HG03039 (cell line): Measurements from ENCODE around the gene SH3BP5.
A peak's percentile ranks its signal among the peaks of the same experiment; 100 is the strongest.

ENCODE experiments used
- ATAC-seq: cut with Tn5 transposase; IDR thresholded peaks from one replicate; pipeline ENCODE4 v1.9.1; 2021; ENCODE audit warnings: mild to moderate bottlenecking, moderate library complexity; ENCODE audit not compliant: unreplicated experiment

The SH3BP5 gene

DNA sequence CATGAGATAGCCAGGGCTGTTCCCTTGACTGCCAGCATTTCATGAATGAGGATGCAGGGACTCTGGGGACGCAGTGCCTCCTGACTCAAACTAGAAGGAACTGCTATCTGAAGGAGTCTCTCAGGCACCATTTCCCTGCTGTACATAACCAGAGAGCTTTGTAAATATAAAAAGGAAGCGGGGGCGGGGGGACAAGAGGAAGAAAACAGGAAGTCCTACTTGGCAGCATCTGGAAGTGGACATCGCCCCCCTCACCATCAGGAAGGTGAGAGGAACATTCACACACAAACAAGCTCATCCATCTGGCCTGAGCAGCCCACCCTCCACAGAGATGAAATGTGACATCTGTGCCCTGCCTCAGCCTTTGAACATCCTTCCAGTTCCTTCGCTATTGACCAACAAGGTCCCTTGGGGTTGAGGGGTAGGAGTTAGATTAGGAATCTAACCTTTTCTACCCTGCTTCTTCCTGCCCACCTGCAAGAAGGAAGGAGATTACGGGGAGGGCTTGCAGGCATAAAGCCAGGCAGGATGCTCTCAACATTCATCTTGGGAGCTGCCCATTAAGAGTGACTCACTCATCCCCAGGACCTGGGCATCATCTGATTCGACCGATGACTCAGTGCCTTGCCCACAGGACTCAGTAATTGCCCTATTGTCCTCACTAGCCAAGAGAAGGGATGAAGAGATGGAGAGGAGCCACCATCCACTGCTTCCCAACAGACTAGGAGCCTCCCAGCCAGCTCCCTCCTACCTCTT is 31.9 kb downstream of the SH3BP5 start:
- no peak for ATAC-seq

DNA sequence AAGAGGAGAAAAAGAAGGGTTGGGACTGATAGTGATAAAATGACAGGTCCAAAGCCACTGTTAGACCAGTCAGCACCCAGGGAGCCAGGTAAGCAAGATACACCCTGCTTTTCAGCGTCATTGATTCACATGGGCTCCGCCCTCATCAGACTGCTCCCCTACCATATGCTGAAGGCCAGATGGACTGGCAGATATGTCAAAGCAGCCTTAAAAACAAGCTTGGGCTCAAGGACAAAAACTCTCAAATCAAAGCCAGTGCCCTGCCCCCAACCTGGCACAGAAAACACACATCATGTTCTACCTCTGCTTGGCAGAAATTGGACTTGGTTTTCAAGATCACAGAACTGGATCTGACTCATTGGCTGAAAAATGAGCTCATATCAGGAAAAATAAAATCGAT is 33.4 kb downstream of the SH3BP5 start:
- no peak for ATAC-seq

DNA sequence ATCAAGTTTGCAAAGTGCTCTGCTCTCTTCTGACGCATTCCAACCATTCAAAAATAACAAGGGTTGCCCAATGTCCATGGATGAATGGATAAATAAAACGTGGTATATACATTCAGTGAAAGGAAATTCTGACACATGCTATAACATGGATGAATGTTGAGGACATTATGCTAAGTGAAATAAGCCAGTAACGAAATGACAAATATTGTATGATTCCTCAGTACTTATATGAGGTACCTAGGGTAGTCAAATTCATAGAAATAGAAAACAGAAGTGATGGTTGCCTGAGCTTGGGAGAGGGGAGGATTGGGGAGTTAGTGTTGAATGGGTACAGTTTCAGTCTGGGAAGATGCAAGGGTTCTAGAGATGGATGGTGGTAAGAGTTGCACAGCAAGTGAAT is 33.9 kb downstream of the SH3BP5 start:
- no peak for ATAC-seq

DNA sequence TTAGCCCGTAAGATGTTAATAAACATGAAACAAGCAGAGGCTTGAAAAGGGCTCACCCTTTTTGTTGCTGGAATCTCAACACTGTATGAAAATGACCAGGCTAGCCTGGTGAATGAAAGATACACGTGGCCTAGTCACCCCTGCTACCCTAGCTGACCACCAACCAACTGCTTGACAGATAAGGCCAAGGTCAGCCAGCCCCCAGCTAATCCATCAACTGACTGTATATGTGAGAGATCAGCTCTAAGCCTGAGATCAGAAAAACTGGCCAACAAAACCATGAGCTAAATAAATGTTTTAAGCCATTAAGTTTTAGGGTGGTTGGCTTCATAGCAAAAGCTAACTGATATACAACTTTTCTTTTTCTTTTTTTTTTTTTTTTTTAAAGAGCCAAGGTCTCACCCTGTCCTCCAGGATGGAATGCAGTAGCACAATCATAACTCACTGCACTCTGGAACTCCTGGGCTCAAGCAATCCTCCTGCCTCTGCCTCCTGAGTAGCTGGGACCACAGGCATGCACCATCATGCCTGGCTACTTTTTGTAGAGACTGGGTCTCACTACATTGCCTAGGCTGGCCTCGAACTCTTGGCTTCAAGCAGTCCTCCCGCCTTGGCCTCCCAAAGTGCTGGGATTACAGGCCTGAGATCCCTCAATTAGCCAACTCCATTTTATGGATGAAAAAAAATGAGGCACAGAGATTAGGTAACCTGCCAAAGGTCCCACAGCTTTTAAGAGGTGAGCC is 34.6 kb downstream of the SH3BP5 start:
- ATAC-seq: no peak

DNA sequence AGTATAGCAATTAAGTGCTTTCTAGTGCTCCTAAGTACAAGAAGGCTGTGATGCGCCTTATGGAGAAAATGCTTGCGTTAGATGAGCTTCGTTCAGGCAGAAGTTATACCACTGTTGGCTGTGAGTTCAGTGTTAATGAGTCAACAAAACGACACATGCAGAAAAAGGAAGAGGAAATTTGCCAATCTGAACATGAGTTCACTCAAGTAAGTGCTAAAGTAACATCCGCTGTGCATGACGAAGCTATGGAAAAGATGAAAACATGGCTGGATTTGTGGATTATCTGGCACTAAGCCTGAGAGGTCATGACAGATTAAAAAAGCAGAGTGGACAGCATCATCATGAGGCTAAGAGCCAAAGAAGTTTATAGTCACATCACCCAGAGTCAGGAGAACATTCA is 36.9 kb downstream of the SH3BP5 start:
- ATAC-seq: no peak

DNA sequence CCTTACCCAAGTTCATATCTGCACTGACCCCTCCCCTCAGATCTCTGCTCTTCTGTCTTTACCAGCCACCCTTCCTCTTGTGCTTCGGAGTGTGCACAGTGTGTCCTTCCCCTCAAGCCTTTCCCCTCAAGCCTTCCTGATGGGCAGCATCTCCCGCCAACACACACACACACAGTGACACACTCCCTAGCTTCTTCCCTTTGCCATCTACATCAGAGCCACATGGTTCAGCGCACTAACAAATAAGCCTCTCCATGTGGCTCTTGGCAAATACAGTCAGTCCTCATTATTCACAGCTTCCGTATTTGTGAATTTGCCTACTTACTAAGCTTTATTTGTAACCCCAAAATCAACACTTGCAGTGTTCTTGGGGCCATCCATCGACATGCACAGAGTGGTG is 37.5 kb downstream of the SH3BP5 start:
- no peak for ATAC-seq

DNA sequence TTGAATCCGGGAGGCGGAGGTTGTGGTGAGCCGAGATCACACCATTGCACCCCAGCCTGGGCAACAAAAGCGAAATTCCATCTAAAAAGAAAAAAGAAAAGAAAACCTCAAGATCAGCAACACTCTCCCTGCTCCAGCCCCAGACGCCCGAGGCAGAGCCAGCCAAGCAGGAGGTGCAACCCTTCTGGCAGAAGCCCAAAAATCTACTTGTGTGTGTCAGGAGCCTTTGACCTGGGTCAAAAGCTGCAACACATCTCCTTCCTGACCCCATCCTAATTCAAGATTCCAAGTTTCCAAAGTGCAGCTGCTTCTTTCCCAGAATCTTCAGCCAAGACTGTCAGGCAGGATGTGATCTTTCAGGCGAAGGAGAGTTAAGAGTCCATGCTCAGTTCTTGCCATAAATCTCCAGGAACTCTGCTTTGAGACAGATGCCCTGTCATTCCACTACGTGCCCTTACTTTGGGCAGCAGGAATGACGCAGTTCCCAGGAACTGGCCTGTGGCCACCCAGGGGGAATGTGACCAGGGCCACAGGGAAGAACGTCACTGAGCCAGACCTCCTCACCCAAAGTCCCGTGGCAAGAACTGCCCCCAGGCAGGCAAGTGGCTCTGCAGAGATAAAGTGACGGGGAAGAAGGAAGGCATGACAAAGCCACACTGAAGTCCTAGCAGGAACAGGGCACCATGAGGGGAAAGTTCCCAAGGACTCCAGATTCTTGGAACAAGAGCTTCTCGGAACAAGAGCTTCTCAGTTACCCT is 39.4 kb downstream of the SH3BP5 start:
- no peak for ATAC-seq

DNA sequence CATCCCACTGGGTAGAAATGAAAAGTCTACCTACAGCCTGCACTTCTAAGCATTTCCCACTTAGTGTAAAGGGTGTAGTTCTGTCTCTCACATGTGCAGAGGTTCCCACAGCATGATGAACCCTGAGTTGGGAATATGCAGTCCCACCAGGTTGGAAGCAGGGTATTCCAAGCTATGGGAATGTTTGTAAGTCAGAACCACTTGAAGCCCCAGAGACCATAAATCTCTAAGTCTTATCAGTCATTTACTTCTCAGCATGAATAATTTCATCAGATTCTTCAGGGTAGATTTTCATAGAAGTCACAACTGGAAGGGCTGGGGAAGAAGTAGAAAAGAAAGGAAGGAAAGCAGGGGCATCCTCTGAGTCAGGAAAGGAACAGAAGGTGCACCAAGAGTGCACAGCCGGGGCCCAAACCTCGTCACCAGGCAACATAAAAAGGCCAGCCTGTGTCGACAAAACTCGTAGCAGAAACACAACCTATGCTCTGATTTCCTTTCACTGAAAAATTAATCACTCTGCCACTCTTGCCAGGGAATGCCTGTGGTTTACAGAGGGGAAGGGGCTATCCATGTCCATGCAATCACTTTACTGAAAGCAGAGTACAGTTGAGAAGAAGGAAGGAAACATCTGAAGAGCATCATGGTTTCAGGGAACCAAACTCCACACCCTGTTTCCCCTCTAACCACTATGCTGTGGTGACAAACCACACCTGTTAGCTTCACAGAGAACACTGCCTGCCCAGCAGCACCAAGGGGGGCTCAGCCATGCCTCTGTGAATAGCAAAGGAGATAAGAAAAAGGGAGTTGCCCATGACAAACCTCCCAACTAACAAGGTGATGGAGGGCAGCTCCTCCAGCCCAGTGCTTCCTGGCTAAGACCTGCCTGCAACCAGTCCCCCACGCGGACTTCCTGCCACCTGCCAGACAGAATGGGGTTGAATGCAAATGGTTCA is 40.5 kb downstream of the SH3BP5 start:
- peak; percentile 87 for ATAC-seq

DNA sequence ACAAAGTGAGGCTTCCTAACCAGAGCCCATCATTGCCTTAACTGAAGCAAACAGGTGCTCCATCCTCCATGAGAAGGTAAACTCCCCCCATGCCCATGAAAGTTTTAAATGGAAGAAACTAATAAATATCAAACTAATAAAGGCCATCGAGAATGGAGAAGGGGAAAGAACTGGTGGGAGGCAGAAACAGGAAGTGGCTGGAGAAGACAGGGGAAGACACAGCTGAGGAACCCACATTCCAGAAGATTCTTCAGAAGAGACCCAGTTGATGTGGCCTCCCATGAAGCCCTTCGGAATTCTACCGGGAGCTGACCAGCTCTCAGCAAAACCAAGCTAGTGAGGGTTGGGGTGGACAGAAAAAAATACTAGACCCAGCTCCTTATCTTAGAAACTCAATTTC is 41.6 kb downstream of the SH3BP5 start:
- ATAC-seq: no peak

DNA sequence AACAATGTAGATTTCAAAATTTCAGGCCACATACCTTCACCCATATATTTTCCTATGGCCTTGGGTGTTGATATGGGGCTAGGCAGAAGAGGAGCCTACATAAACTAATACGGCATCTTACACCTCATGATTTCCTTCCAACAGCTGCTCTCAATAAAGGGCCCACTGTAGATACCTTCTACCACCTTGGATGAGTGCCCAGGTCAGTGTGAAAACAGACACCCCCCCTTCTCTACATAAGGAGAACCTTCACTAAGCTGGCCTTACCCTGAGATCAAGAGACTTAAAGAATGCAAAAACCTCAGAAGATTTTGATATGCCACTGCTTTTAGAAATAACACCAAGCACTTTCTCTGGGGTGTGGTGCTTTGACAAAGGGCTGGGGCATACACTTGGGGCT is 42.7 kb downstream of the SH3BP5 start:
- ATAC-seq: no peak

DNA sequence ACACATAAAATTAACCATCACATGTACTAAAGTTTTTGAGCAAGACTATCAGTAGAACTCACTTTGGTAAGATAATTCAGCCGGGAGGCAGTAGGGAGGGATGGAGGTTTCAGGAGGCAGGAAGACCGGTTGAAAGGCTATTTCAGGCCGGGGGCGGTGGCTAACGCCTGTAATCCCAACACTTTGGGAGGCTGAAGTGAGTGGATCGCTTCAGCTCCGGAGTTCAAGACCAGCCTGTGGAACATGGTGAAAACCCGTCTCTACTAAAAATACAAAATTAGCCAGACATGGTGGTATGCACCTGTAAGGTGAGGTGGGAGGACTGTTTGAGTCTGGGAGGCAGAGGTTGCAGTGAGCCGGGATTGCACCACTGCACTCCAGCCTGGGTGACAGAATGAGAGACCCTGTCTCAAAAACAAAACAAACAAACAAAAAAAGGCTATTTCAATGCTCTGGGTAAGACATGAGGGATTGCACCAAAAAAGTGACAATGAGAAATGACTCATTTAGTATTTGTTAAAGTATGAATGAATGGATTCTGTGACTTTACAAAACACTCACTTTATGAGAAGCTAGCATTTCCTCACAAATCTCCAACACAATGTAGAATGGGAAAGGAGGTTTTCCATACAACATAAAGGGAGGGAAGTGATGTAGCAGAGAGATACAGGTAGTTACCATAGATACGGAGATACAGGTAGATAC is 43.9 kb downstream of the SH3BP5 start:
- ATAC-seq: no peak

DNA sequence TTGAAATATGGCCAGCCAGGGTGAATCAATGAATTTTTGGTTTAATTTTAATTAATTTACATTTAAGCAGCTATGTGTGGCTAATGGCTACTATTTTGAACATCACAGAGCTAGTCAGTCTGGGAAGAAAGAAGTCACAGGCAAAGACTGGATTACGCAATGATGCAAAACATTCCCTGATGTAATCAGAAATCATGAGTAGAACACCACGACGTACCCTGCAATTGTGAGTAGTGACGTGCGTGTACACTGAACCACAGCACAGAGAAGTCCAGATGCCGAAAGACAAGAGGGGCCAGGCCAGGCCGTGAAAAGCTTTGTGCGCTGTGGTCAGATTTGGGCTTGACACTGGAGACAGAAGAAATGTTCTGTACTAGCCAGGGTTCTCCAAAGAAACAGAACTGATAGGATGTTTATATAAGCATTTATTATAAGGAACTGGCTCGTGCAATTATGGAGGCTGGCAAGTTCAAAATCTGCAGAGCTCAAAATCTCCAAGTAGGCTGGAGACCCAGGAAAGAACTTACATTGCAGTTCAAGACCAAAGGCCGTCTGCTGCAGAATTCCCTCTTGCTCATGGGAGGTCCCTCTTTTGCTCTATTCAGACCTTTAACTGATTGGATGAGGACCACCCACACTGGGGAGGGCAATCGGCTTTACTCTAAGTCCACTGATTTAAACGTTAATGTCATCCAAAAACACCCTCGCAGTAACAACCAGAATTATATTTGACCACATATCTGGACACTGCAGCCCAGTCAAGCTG is 44.6 kb downstream of the SH3BP5 start:
- ATAC-seq: no peak

DNA sequence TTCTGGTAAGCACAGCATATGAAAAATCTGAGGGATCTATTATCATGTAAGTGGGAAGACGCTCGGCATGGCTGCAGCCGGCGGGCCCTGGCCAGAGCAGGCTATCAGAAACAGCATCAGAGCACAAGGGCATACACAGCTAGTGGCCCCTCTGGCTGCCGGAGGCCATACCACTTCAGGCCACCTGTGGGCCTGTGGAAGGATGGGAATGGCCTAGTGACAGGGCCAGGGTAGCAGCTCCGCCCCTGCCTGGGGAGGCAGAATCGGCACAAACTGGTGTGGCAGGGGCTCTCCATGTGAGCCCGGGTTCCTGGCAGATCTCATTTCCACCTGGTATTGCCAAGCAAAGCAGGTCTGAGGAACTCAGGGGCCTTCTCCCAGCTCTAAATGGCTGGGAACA is 46.4 kb downstream of the SH3BP5 start:
- ATAC-seq: no peak

DNA sequence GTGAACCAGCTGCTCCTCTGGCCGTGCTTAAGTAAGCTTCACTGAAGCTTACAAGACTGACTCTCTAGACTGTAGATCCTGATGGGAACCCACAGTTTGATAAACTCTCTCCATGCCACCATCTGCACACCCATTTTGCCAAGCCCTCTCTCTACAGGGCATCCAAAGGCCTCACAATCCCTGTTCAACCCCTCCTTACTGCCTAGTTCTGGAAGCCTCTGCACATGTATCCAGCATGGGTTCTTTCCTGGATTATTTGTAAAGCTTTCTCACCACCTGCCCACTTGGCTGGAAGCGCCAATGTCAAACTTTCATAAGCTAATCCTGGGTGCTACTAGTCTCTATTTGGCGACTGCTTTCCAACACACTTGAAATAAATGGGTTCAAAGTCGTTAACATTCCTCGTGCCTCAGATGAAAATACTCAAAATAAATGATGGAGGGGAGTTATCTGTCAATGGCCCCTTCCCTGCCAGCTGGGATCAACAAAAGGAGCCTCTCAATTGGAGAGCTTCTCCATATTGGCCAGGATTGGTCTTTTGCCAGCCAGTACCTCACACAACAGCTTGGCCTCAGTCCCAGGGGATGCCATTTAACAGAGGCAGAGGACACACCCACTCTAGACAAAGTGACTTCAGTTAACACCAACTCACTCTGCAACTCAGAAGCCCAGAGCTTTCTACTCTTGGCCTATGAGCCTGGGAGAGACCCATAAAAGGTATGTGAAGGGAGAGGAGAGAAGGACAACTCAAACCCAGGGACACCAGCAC is 48.1 kb downstream of the SH3BP5 start:
- no peak for ATAC-seq

DNA sequence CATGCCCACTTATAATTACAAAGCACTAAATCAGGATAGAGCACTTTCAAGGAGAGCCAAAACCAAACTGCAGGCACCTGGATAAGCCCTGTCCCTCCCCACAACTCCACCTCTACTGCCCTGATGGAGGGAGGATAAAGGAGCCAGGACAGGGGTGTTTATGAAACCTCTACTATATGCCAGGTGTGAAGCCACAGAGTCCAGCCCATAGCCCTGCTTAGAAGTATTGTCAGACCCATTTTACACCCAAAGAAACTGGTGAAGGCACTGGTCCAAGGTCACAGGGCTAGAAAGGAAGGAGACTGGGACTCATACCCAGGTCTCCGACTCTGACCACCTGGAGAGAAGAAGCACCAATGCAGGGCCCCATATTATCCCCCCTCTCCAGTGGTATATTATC is 48.7 kb downstream of the SH3BP5 start:
- no peak for ATAC-seq

DNA sequence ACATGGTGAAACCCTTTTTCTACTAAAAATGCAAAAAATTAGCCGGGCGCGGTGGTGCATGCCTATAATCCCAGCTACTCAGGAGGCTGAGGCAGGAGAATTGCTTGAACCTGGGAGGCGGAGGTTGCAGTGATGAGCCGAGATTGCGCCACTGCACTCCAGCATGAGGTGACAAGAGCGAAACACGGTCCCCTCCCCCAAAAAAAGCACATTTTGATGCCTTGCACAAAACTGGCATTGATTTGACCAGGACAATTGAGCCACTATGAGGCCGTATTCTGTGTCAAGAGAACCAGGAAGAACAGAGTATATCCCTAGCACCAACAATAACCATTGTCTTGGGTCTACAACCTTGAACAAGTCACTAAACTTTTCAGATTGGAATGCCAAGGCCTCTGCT is 50.6 kb downstream of the SH3BP5 start:
- ATAC-seq: no peak

DNA sequence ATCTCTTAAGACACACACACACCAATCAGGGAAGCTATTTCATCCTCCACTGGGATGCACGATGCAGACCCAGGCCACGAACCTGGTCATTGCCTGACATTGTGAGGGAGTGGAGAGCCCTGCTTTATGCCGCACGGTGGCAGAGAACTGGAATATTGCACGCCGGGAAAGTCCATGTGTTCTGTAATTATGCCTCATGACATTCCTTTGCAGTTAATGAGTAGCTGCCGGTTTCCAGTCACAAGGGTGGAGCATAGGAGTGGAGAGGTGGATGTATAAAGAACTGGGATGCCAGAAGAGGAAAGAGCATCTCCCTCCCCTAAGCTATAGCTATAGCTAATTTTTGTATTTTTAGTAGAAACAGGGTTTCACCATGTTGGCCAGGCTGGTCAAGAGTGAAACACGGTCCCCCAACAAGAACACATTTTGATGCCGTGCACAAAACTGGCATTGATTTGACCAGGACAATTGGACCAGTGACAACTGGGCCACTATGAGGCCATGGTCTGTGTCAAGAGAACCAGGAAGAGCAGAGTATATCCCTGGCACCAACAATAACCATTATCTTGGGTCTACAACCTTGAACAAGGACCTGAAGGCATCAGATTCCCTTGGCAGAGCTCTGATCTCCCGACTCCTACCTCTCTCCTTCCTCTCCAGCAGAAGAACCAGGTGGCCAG is 51.4 kb downstream of the SH3BP5 start:
- ATAC-seq: no peak
